GM23338 (cell line): ENCODE data around the gene KIF18A. TPM values are rescaled to one million over a fixed set of nuclear protein-coding genes. Genes with fewer than 3 reads are reported as not detected.

Experiments used
- ATAC-seq: fragments of 200-7000 bp; cut with Tn5 transposase; 3 replicates; pipeline ENCODE4 v1.9.1; 2020
- DNase-seq: peaks from one replicate; pipeline ENCODE4 v3.0.0-alpha.2; 2015; ENCODE audit warnings: low spot score
- H2AFZ ChIP-seq: fragments of 200-600 bp; sonication (generic); 2 replicates; pipeline ENCODE4 v1.8.0; 2016; ENCODE audit warnings: antibody characterized with exemption, mild to moderate bottlenecking, moderate library complexity
- H3F3A ChIP-seq: fragments of 200-600 bp; sonication (generic); replicated peaks from 2 replicates; pipeline ENCODE4 v1.8.0; 2017; ENCODE audit warnings: antibody characterized with exemption, mixed run types, low read depth
- H3K27ac ChIP-seq: fragments of 200-600 bp; sonication (generic); 2 replicates; pipeline ENCODE4 v1.6.1; 2016; ENCODE audit warnings: low read depth
- H3K27me3 ChIP-seq: fragments of 200-600 bp; sonication (generic); 2 replicates; pipeline ENCODE4 v1.8.0; 2016; ENCODE audit warnings: mild to moderate bottlenecking, mixed run types, moderate library complexity; ENCODE audit not compliant: insufficient read depth
- H3K36me3 ChIP-seq: fragments of 200-600 bp; sonication (generic); 2 replicates; pipeline ENCODE4 v1.8.0; 2016; ENCODE audit warnings: mild to moderate bottlenecking; ENCODE audit not compliant: insufficient read depth
- H3K4me1 ChIP-seq: fragments of 200-600 bp; sonication (generic); 2 replicates; pipeline ENCODE4 v1.8.0; 2016; ENCODE audit warnings: mild to moderate bottlenecking, moderate library complexity; ENCODE audit not compliant: insufficient read depth
- H3K4me2 ChIP-seq: fragments of 200-600 bp; sonication (generic); 2 replicates; pipeline ENCODE4 v1.7.1; 2017; ENCODE audit warnings: mixed run types
- H3K4me3 ChIP-seq: fragments of 200-600 bp; sonication (generic); 2 replicates; pipeline ENCODE4 v1.6.1; 2016; ENCODE audit warnings: mixed run types
- H3K79me2 ChIP-seq: fragments of 200-600 bp; sonication (generic); replicated peaks from 2 replicates; pipeline ENCODE4 v1.8.0; 2017; ENCODE audit warnings: mild to moderate bottlenecking; ENCODE audit not compliant: insufficient read depth
- H3K9me2 ChIP-seq: fragments of 200-600 bp; sonication (generic); 2 replicates; pipeline ENCODE4 v1.8.0; 2017; ENCODE audit not compliant: insufficient read depth
- H4K20me1 ChIP-seq: fragments of 200-600 bp; sonication (generic); replicated peaks from 2 replicates; pipeline ENCODE4 v1.8.0; 2017; ENCODE audit warnings: mild to moderate bottlenecking; ENCODE audit not compliant: insufficient read depth
- H3K27ac Mint-ChIP-seq: 2 replicates; pipeline ENCODE4 v1.8.0; 2020; ENCODE audit warnings: inconsistent platforms, mild to moderate bottlenecking, moderate library complexity, mixed read lengths
- H3K27me3 Mint-ChIP-seq: 3 replicates; pipeline ENCODE4 v1.8.0; 2022; ENCODE audit warnings: low read depth, mild to moderate bottlenecking, moderate library complexity, mixed read lengths, inconsistent platforms; ENCODE audit not compliant: insufficient read depth, poor library complexity
- H3K36me3 Mint-ChIP-seq: 3 replicates; pipeline ENCODE4 v1.8.0; 2021; ENCODE audit warnings: low read depth, mild to moderate bottlenecking, inconsistent platforms, moderate library complexity, mixed read lengths
- H3K4me1 Mint-ChIP-seq: 3 replicates; pipeline ENCODE4 v1.8.0; 2020; ENCODE audit warnings: mild to moderate bottlenecking, inconsistent platforms, mixed read lengths
- H3K4me3 Mint-ChIP-seq: 3 replicates; pipeline ENCODE4 v1.8.0; 2021; ENCODE audit warnings: moderate library complexity, mild to moderate bottlenecking, inconsistent platforms, mixed read lengths
- H3K9me3 Mint-ChIP-seq: 3 replicates; pipeline ENCODE4 v1.8.0; 2020; ENCODE audit warnings: moderate library complexity, mild to moderate bottlenecking, inconsistent platforms, mixed read lengths
- CREB1 ChIP-seq: fragments of 250-450 bp; sonication (Bioruptor Pico); IDR thresholded peaks from 2 replicates; pipeline ENCODE4 v1.5.0; 2020; ENCODE audit warnings: low read depth, mild to moderate bottlenecking, moderate library complexity
- EZH2 ChIP-seq: fragments of 200-600 bp; sonication (generic); IDR thresholded peaks from one replicate; pipeline ENCODE4 v1.8.0; 2017; ENCODE audit warnings: antibody characterized with exemption, mild to moderate bottlenecking, low read depth; ENCODE audit not compliant: unreplicated experiment
- NANOG ChIP-seq: IDR thresholded peaks from 2 replicates; pipeline ENCODE4 v1.6.1; 2016; ENCODE audit warnings: antibody characterized with exemption, borderline replicate concordance
- POLR2AphosphoS5 ChIP-seq: IDR thresholded peaks from 2 replicates; pipeline ENCODE4 v1.6.1; 2016; ENCODE audit warnings: antibody characterized with exemption, low read depth
- STAT1 ChIP-seq: IDR thresholded peaks from one replicate; pipeline ENCODE4 v1.6.1; 2016; ENCODE audit warnings: antibody characterized with exemption; ENCODE audit not compliant: unreplicated experiment
- ZNF114 ChIP-seq: fragments of 250-450 bp; sonication (Bioruptor Pico); IDR thresholded peaks from 2 replicates; pipeline ENCODE4 v1.5.0; 2020; ENCODE audit warnings: mild to moderate bottlenecking, moderate library complexity
- polyA plus RNA-seq: library from polyadenylated mRNA; unstranded; fragments of >200 nt; fragmentation: Nextera tagmentation; extraction: Ambion mirVana; gene quantifications from 2 replicates; pipeline ENCODE4 v1.2.1, GENCODE V29; 2016
- total RNA-seq: library from RNA; depleted of rRNA; stranded (reverse); fragments of >200 nt; shearing (Covaris generic); gene quantifications from 2 replicates; pipeline ENCODE4 v1.2.3, GENCODE V29; 2014
- TF ChIP-seq, protein P1 (sequence below): IDR thresholded peaks from 2 replicates; pipeline ENCODE4 v1.6.1; 2016; ENCODE audit warnings: antibody characterized with exemption
- TF ChIP-seq, protein P2 (sequence below): fragments of 250-450 bp; sonication (Bioruptor Pico); IDR thresholded peaks from 2 replicates; pipeline ENCODE4 v1.5.0; 2020; ENCODE audit warnings: mild to moderate bottlenecking, moderate library complexity
- TF ChIP-seq, protein P3 (sequence below), 2 experiments: fragments of 200-600 bp in 1 of 2; sonication (generic) in 1 of 2; conservative IDR thresholded peaks; 2 replicates each; pipeline versions ENCODE4 v1.5.1 to v1.6.1; 2016 to 2017; ENCODE audit warnings: antibody characterized with exemption in 2 of 2, low read depth in 2 of 2, mild to moderate bottlenecking in 2 of 2, moderate library complexity in 1 of 2

The KIF18A gene
- total and polyA plus RNA-seq, 2 experiments from 2014 or later = 22.2 to 26.5 TPM

DNA sequence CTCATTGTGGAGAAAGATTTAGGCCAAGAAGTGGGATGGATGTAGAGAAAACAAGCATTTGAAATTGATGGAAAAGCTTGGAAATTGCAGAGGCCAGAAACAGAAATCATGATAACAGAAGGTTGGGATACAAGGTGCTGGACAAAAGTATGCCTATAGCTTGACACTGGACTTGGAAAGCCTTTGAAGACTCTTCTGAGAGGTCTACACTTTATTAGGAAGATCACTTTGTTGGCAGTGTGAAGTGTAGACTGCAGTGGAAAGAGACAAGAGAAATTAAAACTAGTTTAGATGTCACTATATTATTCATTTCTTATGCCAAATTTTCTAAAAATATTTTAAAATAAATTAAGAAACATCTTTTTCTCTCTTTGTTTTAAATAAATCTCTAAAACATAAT lies 59.1 kb downstream of the KIF18A start:
- ATAC-seq (no peak), DNase-seq (no peak)
- no peaks in the 10 kb centered on the region for H3K79me2 ChIP-seq
- no peak overlapping the region for H3K27ac ChIP-seq
- Mint-ChIP-seq H3K27me3 (no peaks in the 10 kb centered on the region), H3K4me3 (no peak overlapping the region), H3K27ac (no peak overlapping the region), H3K4me1 (no peaks in the 10 kb centered on the region), H3K36me3 (no peaks in the 10 kb centered on the region), H3K9me3 (no peaks in the 10 kb centered on the region)
- H2AFZ ChIP-seq = no peak overlapping the region
- H4K20me1 ChIP-seq = no peaks in the 10 kb centered on the region
- H3K4me2 ChIP-seq = no peak overlapping the region
- no peaks in the 10 kb centered on the region for H3K4me1 ChIP-seq
- H3K4me3 ChIP-seq = no peak overlapping the region
- no peaks in the 10 kb centered on the region for H3K36me3 ChIP-seq
- TF ChIP-seq NANOG (no peak), ZNF114 (CRISPR knock-in tag) (no peak), EZH2 (no peak), CREB1 (CRISPR knock-in tag) (no peak), STAT1 (no peak), POLR2AphosphoS5 (no peak)
- TF ChIP-seq, protein P1, sequence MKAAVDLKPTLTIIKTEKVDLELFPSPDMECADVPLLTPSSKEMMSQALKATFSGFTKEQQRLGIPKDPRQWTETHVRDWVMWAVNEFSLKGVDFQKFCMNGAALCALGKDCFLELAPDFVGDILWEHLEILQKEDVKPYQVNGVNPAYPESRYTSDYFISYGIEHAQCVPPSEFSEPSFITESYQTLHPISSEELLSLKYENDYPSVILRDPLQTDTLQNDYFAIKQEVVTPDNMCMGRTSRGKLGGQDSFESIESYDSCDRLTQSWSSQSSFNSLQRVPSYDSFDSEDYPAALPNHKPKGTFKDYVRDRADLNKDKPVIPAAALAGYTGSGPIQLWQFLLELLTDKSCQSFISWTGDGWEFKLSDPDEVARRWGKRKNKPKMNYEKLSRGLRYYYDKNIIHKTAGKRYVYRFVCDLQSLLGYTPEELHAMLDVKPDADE = no peak
- TF ChIP-seq, protein P2, sequence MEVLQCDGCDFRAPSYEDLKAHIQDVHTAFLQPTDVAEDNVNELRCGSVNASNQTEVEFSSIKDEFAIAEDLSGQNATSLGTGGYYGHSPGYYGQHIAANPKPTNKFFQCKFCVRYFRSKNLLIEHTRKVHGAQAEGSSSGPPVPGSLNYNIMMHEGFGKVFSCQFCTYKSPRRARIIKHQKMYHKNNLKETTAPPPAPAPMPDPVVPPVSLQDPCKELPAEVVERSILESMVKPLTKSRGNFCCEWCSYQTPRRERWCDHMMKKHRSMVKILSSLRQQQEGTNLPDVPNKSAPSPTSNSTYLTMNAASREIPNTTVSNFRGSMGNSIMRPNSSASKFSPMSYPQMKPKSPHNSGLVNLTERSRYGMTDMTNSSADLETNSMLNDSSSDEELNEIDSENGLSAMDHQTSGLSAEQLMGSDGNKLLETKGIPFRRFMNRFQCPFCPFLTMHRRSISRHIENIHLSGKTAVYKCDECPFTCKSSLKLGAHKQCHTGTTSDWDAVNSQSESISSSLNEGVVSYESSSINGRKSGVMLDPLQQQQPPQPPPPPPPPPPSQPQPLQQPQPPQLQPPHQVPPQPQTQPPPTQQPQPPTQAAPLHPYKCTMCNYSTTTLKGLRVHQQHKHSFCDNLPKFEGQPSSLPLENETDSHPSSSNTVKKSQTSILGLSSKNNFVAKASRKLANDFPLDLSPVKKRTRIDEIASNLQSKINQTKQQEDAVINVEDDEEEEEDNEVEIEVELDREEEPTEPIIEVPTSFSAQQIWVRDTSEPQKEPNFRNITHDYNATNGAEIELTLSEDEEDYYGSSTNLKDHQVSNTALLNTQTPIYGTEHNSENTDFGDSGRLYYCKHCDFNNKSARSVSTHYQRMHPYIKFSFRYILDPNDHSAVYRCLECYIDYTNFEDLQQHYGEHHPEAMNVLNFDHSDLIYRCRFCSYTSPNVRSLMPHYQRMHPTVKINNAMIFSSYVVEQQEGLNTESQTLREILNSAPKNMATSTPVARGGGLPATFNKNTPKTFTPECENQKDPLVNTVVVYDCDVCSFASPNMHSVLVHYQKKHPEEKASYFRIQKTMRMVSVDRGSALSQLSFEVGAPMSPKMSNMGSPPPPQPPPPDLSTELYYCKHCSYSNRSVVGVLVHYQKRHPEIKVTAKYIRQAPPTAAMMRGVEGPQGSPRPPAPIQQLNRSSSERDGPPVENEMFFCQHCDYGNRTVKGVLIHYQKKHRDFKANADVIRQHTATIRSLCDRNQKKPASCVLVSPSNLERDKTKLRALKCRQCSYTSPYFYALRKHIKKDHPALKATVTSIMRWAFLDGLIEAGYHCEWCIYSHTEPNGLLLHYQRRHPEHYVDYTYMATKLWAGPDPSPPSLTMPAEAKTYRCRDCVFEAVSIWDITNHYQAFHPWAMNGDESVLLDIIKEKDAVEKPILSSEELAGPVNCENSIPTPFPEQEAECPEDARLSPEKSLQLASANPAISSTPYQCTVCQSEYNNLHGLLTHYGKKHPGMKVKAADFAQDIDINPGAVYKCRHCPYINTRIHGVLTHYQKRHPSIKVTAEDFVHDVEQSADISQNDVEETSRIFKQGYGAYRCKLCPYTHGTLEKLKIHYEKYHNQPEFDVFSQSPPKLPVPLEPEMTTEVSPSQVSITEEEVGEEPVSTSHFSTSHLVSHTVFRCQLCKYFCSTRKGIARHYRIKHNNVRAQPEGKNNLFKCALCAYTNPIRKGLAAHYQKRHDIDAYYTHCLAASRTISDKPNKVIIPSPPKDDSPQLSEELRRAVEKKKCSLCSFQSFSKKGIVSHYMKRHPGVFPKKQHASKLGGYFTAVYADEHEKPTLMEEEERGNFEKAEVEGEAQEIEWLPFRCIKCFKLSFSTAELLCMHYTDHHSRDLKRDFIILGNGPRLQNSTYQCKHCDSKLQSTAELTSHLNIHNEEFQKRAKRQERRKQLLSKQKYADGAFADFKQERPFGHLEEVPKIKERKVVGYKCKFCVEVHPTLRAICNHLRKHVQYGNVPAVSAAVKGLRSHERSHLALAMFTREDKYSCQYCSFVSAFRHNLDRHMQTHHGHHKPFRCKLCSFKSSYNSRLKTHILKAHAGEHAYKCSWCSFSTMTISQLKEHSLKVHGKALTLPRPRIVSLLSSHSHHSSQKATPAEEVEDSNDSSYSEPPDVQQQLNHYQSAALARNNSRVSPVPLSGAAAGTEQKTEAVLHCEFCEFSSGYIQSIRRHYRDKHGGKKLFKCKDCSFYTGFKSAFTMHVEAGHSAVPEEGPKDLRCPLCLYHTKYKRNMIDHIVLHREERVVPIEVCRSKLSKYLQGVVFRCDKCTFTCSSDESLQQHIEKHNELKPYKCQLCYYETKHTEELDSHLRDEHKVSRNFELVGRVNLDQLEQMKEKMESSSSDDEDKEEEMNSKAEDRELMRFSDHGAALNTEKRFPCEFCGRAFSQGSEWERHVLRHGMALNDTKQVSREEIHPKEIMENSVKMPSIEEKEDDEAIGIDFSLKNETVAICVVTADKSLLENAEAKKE (CRISPR knock-in tag) = no peak
- TF ChIP-seq, protein P3, sequence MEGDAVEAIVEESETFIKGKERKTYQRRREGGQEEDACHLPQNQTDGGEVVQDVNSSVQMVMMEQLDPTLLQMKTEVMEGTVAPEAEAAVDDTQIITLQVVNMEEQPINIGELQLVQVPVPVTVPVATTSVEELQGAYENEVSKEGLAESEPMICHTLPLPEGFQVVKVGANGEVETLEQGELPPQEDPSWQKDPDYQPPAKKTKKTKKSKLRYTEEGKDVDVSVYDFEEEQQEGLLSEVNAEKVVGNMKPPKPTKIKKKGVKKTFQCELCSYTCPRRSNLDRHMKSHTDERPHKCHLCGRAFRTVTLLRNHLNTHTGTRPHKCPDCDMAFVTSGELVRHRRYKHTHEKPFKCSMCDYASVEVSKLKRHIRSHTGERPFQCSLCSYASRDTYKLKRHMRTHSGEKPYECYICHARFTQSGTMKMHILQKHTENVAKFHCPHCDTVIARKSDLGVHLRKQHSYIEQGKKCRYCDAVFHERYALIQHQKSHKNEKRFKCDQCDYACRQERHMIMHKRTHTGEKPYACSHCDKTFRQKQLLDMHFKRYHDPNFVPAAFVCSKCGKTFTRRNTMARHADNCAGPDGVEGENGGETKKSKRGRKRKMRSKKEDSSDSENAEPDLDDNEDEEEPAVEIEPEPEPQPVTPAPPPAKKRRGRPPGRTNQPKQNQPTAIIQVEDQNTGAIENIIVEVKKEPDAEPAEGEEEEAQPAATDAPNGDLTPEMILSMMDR (conservative IDR thresholded peaks at IDR 0.05; ENCODE audit: low read depth in 2 of 2) = no peak
- no peaks in the 10 kb centered on the region for H3K27me3 ChIP-seq
- H3F3A ChIP-seq = no peaks in the 10 kb centered on the region
- H3K9me2 ChIP-seq = no peaks in the 10 kb centered on the region
